GM12875 (cell line): ENCODE measurements around the gene TBC1D12.

Experiments used
- H3K4me3 ChIP-seq: one replicate; pipeline ENCODE4 v1.5.1; 2011; ENCODE audit warnings: low read depth, low read length, control low read depth
- CTCF ChIP-seq: IDR thresholded peaks from 2 replicates; pipeline ENCODE4 v1.5.1; 2011; ENCODE audit warnings: low read depth, mild to moderate bottlenecking, control low read depth, inconsistent platforms, low read length, moderate library complexity, borderline replicate concordance; ENCODE audit not compliant: insufficient read depth

TBC1D12 gene

GRCh38 chr10:94571528-94571927 lies 169.2 kb downstream of the TBC1D12 start:
- TF ChIP-seq CTCF = no peak
- no peak overlapping the region for H3K4me3 ChIP-seq

- H3K4me3 ChIP-seq = no peak overlapping the region
- TF ChIP-seq CTCF = no peak
Measured at GRCh38 chr10:94578790-94579189, 176.4 kb downstream of the TBC1D12 start.

- no peak overlapping the region for H3K4me3 ChIP-seq
- no peak for TF ChIP-seq CTCF
Measured at GRCh38 chr10:94583124-94583523, 180.8 kb downstream of the TBC1D12 start.
